Activated CD4-positive, alpha-beta memory T cell treated with anti-CD3 and anti-CD28 coated beads, Interleukin-2, amount 10 ng/mL, durations not matched to agents 7 days and 5 days (primary cell): ENCODE data around the gene SEMA4A. TPM values are rescaled to one million over a fixed set of nuclear protein-coding genes. Genes with fewer than 3 reads are reported as not detected.
A peak's percentile ranks its signal among the peaks of the same experiment; 100 is the strongest.
"Not testable (repeated sequence)": the region's sequence is repeated elsewhere in the genome, so short reads cannot be mapped to it uniquely, and the experiment has no call there.

Source experiments
- CTCF ChIA-PET: fragments of 350-600 bp; sonication (Branson Sonifier 250); formaldehyde crosslinking; loops from one replicate; lab custom pipeline; 2021; ENCODE audit warnings: antibody characterized with exemption, inconsistent platforms; lab: Charles Lee
- POLR2A ChIA-PET: fragments of 350-600 bp; sonication (Branson Sonifier 250); formaldehyde crosslinking; loops from one replicate; lab custom pipeline; 2021; ENCODE audit warnings: antibody characterized with exemption; lab: Charles Lee
- DNase-seq: peaks from one replicate; pipeline ENCODE4 v3.0.0-alpha.2; 2020
- H3K27ac Mint-ChIP-seq: one replicate; pipeline ENCODE4 v1.8.0; 2021; ENCODE audit warnings: mild to moderate bottlenecking, mixed read lengths
- H3K27me3 Mint-ChIP-seq: one replicate; pipeline ENCODE4 v1.8.0; 2021; ENCODE audit warnings: mixed read lengths
- H3K36me3 Mint-ChIP-seq: one replicate; pipeline ENCODE4 v1.8.0; 2021; ENCODE audit warnings: low read depth, mixed read lengths
- H3K4me1 Mint-ChIP-seq: one replicate; pipeline ENCODE4 v1.8.0; 2021; ENCODE audit warnings: mixed read lengths
- H3K4me3 Mint-ChIP-seq: one replicate; pipeline ENCODE4 v1.8.0; 2021; ENCODE audit warnings: mild to moderate bottlenecking, mixed read lengths
- H3K9me3 Mint-ChIP-seq: one replicate; pipeline ENCODE4 v1.8.0; 2021; ENCODE audit warnings: mixed read lengths
- total RNA-seq, 2 experiments: library from RNA; stranded (reverse); gene quantifications; one replicate each; pipeline ENCODE4 v1.2.3, GENCODE V29; 2021

Gene SEMA4A
- total RNA-seq, 2 experiments from 2014 or later = 20.8 to 21.5 TPM

DNA sequence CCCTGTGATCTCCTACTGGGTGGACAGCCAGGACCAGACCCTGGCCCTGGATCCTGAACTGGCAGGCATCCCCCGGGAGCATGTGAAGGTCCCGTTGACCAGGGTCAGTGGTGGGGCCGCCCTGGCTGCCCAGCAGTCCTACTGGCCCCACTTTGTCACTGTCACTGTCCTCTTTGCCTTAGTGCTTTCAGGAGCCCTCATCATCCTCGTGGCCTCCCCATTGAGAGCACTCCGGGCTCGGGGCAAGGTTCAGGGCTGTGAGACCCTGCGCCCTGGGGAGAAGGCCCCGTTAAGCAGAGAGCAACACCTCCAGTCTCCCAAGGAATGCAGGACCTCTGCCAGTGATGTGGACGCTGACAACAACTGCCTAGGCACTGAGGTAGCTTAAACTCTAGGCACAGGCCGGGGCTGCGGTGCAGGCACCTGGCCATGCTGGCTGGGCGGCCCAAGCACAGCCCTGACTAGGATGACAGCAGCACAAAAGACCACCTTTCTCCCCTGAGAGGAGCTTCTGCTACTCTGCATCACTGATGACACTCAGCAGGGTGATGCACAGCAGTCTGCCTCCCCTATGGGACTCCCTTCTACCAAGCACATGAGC lies 23.3 kb downstream of the SEMA4A start:
- H3K4me3 Mint-ChIP-seq = no peak overlapping the region
- ChIA-PET CTCF (no interaction called here), POLR2A (no interaction called here)
- no peaks in the 10 kb centered on the region for H3K27me3 Mint-ChIP-seq
- no peak for DNase-seq
- H3K36me3 Mint-ChIP-seq = peaks cover 4% of the 10 kb centered on the region
- H3K27ac Mint-ChIP-seq = no peak overlapping the region
- H3K4me1 Mint-ChIP-seq = peaks cover 10% of the 10 kb centered on the region
- no peaks in the 10 kb centered on the region for H3K9me3 Mint-ChIP-seq

DNA sequence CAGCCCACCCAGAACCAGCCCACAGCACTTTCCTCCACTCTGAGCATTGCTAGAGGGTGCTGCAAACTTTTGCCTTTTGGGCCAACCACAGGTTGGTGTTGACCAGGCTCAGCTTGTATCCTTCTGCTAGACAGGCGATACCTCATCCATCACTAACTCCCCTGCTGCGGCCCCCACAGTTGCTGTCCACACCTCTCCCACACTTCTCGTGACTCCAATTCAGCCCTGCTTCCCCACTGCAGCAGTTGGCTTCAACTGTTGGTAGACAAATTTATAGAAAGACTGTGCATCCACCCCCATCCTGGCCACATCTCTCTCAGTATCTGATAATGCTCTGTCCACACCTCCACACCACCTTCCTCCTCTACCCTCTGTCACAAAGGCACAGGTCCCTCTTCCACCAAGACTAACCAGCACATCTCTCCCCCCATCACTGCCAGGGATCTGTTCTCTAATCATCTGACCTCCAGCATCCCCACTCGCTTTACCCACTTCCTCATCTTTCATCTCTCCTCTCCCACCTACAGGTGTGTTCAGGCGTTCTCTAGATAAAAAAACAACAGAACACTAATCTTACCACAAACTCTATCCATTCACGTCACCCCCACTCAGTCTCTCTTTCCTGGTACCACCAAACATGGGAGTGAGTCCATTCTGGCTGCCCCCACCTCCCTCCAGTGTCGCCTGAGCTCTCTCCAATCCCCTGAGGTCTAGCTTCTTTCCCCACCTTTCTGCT lies 24.7 kb downstream of the SEMA4A start:
- no peaks in the 10 kb centered on the region for H3K9me3 Mint-ChIP-seq
- H3K36me3 Mint-ChIP-seq = peaks cover 4% of the 10 kb centered on the region
- no peak for DNase-seq
- CTCF ChIA-PET = interaction anchor here (0.6 kb wide), 1 partner anchor 817 kb away, joined by 6 read pairs; no protein-coding TSS in a partner anchor
- no peak overlapping the region for H3K27ac Mint-ChIP-seq
- no peaks in the 10 kb centered on the region for H3K27me3 Mint-ChIP-seq
- POLR2A ChIA-PET = no interaction called here
- H3K4me1 Mint-ChIP-seq = peaks cover 9% of the 10 kb centered on the region
- no peak overlapping the region for H3K4me3 Mint-ChIP-seq

DNA sequence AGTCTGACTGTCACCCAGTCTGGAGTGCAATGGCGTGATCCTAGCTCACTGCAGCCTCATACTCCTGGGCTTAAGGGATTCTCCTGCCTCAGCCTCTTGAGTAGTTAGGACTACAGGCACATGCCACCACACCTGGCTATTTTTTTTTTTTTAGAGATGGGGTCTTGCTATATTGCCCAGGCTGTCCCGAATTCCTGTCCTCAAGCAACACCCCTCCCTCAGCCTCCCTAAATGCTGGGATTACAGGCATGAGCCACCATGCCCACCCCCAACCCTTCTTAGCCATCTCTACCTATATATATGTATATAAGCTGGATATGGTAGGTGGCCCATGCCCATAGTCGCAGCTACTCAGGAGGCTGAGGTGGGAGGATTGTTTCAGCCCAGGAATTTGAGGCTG lies 27.1 kb downstream of the SEMA4A start:
- Mint-ChIP-seq H3K4me3 (no peak overlapping the region), H3K36me3 (peaks cover 2% of the 10 kb centered on the region), H3K9me3 (no peaks in the 10 kb centered on the region), H3K27me3 (no peaks in the 10 kb centered on the region), H3K27ac (no peak overlapping the region), H3K4me1 (peaks cover 6% of the 10 kb centered on the region)
- ChIA-PET POLR2A (no interaction called here), CTCF (no interaction called here)
- DNase-seq = no peak

DNA sequence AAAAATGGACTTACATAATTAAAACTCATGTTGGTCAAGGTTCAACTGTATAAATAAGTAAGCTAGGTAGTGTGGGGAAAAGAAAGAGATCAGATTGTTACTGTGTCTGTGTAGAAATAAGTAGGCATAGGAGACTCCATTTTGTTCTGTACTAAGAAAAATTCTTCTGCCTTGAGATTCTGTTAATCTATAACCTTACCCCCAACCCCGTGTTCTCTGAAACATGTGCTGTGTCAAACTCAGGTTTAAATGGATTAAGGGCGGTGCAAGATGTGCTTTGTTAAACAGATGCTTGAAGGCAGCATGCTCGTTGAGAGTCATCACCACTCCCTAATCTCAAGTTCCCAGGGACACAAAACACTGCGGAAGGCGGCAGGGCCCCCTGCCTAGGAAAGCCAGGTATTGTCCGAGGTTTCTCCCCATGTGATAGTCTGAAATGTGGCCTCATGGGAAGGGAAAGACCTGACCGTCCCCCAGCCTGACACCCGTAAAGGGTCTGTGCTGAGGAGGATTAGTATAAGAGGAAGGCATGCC lies 28.1 kb downstream of the SEMA4A start:
- H3K4me1 Mint-ChIP-seq, H3K4me3 Mint-ChIP-seq, H3K27ac Mint-ChIP-seq, H3K36me3 Mint-ChIP-seq, CTCF ChIA-PET, POLR2A ChIA-PET, DNase-seq, H3K9me3 Mint-ChIP-seq, H3K27me3 Mint-ChIP-seq: not testable (repeated sequence)

DNA sequence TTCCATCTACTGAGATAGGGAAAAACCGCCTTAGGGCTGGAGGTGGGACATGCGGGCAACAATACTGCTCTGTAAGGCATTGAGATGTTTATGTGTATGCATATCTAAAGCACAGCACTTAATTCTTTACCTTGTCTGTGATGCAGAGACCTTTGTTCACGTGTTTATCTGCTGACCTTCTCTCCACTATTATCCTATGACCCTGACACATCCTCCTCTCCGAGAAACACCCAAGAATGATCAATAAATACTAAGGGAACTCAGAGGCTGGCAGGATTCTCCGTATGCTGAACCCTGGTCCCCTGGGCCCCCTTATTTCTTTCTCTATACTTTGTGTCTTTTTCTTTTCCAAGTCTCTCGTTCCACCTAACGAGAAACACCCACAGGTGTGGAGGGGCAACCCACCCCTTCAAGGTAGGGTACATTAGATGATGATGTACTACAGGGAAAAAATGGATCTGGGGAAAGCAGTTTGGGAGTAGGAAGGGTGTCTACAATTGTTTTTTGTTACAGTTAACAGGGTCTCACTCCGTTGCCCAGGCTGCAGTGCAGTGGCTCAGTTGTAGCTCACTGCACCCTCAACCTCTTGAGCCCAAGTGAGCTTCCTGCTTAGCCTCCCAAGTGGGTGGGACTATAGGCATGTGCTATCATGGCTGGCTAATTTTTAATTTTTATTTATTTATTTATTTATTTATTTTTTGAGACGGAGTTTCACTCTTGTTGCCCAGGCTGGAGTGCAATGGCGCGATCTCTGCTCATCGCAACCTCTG lies 28.8 kb downstream of the SEMA4A start:
- H3K9me3 Mint-ChIP-seq, H3K4me1 Mint-ChIP-seq, H3K27me3 Mint-ChIP-seq, POLR2A ChIA-PET, H3K36me3 Mint-ChIP-seq, H3K4me3 Mint-ChIP-seq, DNase-seq, H3K27ac Mint-ChIP-seq, CTCF ChIA-PET: not testable (repeated sequence)

DNA sequence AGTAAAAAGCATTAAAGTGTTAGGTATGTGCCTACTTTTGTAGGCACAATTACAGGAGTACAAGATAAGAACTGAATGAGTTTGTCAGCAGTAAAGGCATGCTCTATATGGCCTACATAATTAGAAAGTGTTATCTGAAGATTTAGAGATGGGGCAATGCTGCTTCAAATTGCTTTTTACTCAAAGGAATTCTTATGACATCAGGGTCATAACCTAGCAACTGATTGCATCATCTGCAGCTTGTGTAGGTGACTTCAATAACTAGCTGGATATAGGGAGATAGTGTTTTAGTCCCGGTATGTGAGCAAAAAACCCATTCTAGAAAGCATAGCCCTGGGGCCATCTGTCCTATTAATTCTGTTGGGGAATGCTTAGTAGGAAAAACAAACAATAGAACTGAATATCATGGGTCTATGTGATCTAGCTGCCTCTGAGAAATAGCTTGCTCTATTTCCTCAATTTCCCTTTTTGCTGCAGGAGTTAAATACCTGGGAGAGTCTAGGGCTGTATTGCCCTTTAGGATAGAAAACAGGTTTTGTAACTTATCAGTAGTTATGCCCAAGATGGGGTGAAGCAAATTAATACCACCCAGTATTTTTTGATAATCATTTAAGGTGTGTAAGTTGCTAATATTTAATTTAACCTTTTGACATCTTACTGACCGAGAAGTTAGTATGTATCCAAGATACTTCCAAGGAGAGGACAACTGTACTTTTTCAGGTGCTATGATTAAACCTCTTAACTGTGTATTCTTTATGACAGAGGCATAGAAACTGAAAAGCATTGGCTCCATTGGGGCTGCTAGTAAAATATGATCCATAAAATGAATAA lies 33.2 kb downstream of the SEMA4A start:
- not testable (repeated sequence) for H3K36me3 Mint-ChIP-seq

DNA sequence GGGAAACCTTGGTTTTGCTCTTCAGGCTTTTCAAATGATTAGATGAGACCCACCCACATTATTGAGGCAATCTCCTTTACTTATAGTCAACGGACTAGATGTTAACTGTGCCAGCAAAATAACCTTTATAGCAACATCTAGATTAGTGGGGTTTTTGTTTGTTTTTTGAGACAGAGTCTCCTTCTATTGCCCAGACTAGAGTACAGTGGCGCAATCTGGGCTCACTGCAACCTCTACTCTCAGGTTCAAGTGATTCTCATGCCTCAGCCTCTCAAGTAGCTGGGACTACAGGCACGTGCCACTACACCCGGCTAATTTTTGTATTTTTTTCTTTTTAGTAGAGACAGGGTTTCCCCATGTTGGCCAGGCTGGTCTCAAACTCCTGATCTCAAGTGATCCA lies 36.9 kb downstream of the SEMA4A start:
- H3K36me3 Mint-ChIP-seq, CTCF ChIA-PET, DNase-seq, H3K27ac Mint-ChIP-seq, H3K27me3 Mint-ChIP-seq, H3K4me3 Mint-ChIP-seq, POLR2A ChIA-PET, H3K9me3 Mint-ChIP-seq: not testable (repeated sequence)
- peaks cover 27% of the 10 kb centered on the region for H3K4me1 Mint-ChIP-seq

More for the DNA sequence above, 33.2 kb downstream of the SEMA4A start:
- CTCF ChIA-PET = interaction anchor here (1.2 kb wide), 1 partner anchor 89 kb away, joined by 3 read pairs; no protein-coding TSS in a partner anchor
- H3K27ac Mint-ChIP-seq, H3K4me1 Mint-ChIP-seq, H3K27me3 Mint-ChIP-seq, DNase-seq, H3K4me3 Mint-ChIP-seq, H3K9me3 Mint-ChIP-seq, POLR2A ChIA-PET: not testable (repeated sequence)

DNA sequence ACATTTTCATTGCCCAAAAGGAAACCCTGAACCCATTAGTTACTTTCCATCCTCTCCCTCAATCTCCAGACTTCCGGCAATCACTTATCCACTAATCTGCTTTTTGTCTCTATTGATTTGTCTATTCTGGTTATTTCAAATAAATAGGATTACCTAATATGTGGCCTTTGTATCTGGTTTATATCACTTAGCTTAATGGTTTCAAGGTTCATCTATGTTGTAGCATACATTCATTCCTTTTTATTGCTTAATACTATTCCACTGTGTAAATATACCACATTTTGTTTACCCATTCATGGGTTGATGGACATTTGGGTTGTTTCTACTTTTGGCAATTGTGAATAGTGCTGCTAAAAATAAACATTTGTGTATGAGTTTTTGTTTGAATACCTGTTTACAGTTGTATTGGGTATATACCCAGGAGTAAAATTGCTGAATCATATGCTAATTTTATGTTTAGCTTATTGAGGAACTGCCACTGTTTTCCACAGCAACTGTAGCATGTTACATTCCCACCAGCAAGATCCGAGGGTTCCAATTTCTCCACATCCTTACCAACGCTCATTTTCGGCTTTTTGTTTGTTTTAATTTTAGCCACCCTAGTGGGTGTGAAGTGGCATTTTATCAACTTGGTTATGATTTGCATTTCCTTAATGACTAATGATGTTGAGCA lies 38.0 kb downstream of the SEMA4A start:
- peaks cover 38% of the 10 kb centered on the region for H3K4me1 Mint-ChIP-seq
- H3K27me3 Mint-ChIP-seq = no peaks in the 10 kb centered on the region
- H3K9me3 Mint-ChIP-seq = peaks cover 2% of the 10 kb centered on the region
- no peak overlapping the region for H3K27ac Mint-ChIP-seq
- no peak overlapping the region for H3K4me3 Mint-ChIP-seq
- H3K36me3 Mint-ChIP-seq = peaks cover 18% of the 10 kb centered on the region
- no peak for DNase-seq
- ChIA-PET POLR2A (interaction anchor here (0.9 to 1.3 kb wide), 2 partner anchors 21 to 27 kb away, joined by 3 to 4 read pairs; partner anchors contain the start of gene PMF1), CTCF (interaction anchor here (0.7 to 1.3 kb wide), 2 partner anchors 22 to 48 kb away, joined by 3 read pairs; partner anchors contain the start of gene PMF1)

DNA sequence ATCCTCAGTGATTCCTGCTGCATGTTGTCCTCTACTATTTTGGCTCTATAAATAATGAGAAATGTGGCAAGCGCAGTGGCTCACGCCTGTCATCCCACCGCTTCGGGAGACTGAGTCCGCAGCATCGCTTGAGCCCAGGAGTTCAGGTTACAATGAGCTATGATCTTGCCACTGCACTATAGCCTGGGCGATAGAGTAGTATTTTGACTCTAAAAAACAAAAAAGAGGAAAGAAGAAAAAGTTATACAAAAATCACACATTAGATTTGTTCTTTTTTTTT lies 39.8 kb downstream of the SEMA4A start:
- H3K4me3 Mint-ChIP-seq = peak overlapping the region; percentile 85
- no peaks in the 10 kb centered on the region for H3K9me3 Mint-ChIP-seq
- H3K27me3 Mint-ChIP-seq = no peaks in the 10 kb centered on the region
- DNase-seq = no peak
- H3K4me1 Mint-ChIP-seq = peaks cover 53% of the 10 kb centered on the region
- ChIA-PET POLR2A (interaction anchor here (0.8 to 9.3 kb wide), 18 partner anchors 9 to 336 kb away, joined by 3 to 156 read pairs (median 4); partner anchors contain the start of genes CCT3, GON4L, PMF1 and SEMA4A), CTCF (interaction anchor here (0.7 to 2.9 kb wide), 5 partner anchors 20 to 227 kb away, joined by 3 to 32 read pairs (median 3); partner anchors contain the start of gene PMF1)
- H3K27ac Mint-ChIP-seq = peak overlapping the region; percentile 73
- H3K36me3 Mint-ChIP-seq = peaks cover 27% of the 10 kb centered on the region

DNA sequence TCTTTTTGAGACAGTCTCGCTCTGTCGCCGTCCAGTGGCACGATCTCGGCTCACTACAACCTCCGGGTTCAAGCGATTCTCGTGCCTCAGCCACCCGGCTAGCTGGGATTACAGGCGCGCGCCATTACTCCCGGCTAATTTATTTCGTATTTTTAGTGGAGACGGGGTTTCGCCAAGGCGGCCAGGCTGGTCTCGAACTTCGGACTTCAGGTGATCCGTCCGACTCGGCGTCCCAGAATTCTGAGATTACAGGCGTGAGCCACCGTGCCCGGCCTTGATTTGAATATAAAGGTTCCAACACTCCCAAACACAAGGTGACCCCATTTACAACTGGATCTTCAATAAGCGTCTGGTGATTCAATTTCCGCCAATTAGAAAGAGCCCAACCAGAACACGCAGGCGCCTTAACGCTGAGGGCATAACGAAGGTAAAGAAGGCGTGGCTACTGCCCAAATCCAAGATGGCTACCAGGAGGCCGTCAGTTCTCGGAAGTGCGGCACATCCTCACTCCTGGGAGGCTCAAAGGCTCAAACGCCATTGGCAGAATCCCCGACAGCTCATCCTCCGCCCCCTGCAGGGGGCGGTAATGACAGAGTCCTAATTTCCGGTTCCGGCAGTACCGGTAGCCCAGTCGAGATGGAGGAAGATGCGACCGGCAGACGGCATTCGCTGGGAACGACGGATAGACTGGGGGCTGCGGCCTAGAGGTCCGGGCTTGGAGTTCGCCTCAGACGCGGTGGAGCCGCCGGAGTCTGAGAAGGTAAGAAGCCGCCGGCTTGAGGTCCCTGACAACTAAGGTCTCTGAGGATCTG lies 40.3 kb downstream of the SEMA4A start, which contains the start of gene SLC25A44:
Gene SLC25A44 (plus strand): TSS at position 617 of the 812 bp plus-strand sequence. CDS start 5,744 bp downstream, outside the sequence.
- CTCF ChIA-PET = interaction anchor here (0.6 to 2.9 kb wide), 9 partner anchors 10 to 751 kb away, joined by 3 to 32 read pairs (median 4); partner anchors contain the start of gene PMF1
- Mint-ChIP-seq H3K27me3 (no peaks in the 10 kb centered on the region), H3K4me1 (peaks cover 59% of the 10 kb centered on the region), H3K27ac (peak within 1 kb of the TSS; percentile 73), H3K36me3 (peaks cover 30% of the 10 kb centered on the region), H3K4me3 (peak within 1 kb of the TSS; percentile 85), H3K9me3 (no peaks in the 10 kb centered on the region)
- POLR2A ChIA-PET = interaction anchor here (0.6 to 9.3 kb wide), 23 partner anchors 8 to 336 kb away, joined by 3 to 156 read pairs (median 4); partner anchors contain the start of genes CCT3, GON4L, PMF1 and SEMA4A
- peak; percentile 98 for DNase-seq

DNA sequence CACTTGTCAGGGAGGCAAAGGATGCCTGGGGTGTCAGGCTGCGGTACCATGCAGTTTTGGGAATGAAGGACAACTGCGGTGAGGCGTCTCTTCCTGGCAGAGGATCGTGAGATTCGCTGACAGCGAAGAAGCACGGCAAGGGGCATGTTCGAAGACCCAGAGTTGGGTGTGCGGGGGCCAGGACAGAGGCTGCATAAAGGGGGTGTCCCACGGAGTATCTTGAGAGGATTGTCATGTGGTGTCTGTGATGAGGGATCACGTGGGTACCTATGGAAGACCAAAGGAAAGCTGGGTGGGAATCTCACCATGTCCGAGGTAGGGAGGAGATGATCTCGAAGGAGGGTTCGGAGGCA lies 40.9 kb downstream of the SEMA4A start:
- Mint-ChIP-seq H3K4me1 (peaks cover 65% of the 10 kb centered on the region), H3K9me3 (no peaks in the 10 kb centered on the region), H3K27ac (peak overlapping the region; percentile 73), H3K27me3 (no peaks in the 10 kb centered on the region), H3K4me3 (peak overlapping the region; percentile 85), H3K36me3 (peaks cover 36% of the 10 kb centered on the region)
- CTCF ChIA-PET = interaction anchor here (1.2 to 2.9 kb wide), 4 partner anchors 9 to 48 kb away, joined by 4 to 32 read pairs (median 8); partner anchors contain the start of gene PMF1
- POLR2A ChIA-PET = interaction anchor here (1.0 to 9.3 kb wide), 13 partner anchors 9 to 164 kb away, joined by 3 to 156 read pairs (median 8); partner anchors contain the start of genes CCT3, PMF1, SEMA4A and SMG5
- no peak for DNase-seq
